ENCODE measurements around the gene PAPOLG.

Gene PAPOLG

DNA sequence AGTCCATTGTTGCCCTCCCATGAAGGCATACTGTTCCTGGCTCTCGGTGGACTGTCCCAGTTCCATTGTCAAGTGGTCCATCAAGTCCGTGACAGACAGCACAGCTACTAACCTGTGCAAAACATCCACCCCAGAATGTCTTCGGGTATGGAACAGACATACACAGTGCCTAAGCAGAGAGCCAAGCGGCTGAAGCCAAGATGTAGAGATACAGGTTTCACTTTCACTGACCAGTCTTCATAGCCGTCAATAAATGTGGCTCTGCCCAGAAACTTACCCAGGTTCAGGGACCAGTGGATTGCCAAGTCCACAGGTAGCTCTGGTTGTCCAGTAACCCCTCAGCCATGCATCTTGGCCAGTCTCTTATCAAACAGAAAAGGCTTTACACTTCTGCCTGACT is 10.7 kb upstream of the PAPOLG start:
- H3K4me1 Mint-ChIP-seq: peaks cover 10% of the 10 kb centered on the region
- DNase-seq: no peak
- no peaks in the 10 kb centered on the region for H3K36me3 Mint-ChIP-seq (ENCODE audit: low read depth)
- no peak overlapping the region for H3K27ac Mint-ChIP-seq
- H3K27me3 Mint-ChIP-seq: no peaks in the 10 kb centered on the region
- H3K9me3 Mint-ChIP-seq: no peaks in the 10 kb centered on the region
- no peak overlapping the region for H3K4me3 Mint-ChIP-seq
- ATAC-seq: no peak

DNA sequence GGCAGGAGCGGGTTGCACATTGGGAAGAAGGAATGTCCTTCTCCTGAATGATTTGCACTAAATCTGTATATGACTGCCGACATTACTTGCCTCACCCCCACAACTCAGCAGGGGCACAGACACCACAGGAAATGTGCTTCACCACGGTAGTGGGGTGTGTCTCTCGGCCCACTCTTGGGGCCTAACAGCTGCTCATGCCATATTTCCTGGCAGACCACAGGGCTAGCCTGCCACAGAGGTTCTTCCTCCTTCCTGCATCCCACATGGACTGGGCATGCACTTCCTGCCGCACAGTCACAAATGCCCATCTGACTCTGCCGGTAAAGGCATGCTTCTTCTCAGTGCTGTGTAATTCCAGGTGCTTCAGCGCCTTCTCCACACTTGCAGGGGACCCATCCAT is 10.3 kb upstream of the PAPOLG start:
- ATAC-seq: peak; percentile 68
- Mint-ChIP-seq H3K9me3 (no peaks in the 10 kb centered on the region), H3K27ac (peak overlapping the region; percentile 47), H3K27me3 (no peaks in the 10 kb centered on the region), H3K36me3 (ENCODE audit: low read depth) (no peaks in the 10 kb centered on the region), H3K4me1 (peaks cover 10% of the 10 kb centered on the region), H3K4me3 (no peak overlapping the region)
- peak; percentile 13 for DNase-seq

DNA sequence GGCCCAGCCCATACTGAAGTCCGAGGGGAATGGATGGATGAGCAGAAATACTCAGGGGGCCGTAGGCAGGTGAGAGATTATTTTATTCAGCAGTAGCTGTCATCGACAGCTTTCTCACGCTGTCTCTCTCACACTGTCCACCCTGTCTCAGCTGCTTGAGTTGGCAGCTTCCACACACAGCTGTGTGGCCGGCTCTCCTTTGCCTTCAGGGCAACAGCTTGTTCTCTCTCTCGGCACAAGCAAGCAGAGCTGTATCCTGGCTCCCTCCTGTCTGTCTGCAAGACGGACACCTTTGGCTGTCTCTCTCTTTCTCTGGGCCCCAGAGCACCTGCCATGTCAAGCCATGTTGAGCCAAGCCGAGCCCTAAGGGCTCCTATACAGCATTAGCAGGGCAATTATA is 9.8 kb upstream of the PAPOLG start:
- Mint-ChIP-seq H3K27me3 (no peaks in the 10 kb centered on the region), H3K36me3 (ENCODE audit: low read depth) (no peaks in the 10 kb centered on the region), H3K4me1 (peaks cover 10% of the 10 kb centered on the region), H3K4me3 (no peak overlapping the region), H3K27ac (no peak overlapping the region), H3K9me3 (no peaks in the 10 kb centered on the region)
- DNase-seq (no peak), ATAC-seq (no peak)

DNA sequence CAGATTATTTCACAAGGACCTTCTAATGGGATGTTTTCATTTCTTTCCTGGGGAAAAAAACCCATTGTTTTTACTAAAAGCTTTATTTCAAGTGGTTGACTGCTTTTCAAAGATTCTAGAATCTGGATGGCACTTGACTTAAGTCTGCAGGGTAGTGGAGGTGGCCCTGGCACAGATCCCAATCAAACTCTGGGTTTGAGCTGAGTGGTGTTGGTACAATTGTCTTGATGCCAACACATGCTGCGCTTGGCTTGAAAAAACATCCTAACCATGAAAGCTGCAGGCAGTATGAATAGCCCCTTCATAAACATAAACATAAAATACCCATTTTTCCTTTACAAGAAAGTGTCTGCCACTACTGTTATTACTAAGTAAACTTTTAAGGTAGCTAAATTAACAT is 3.6 kb downstream of the PAPOLG start:
- H3K9me3 Mint-ChIP-seq: no peaks in the 10 kb centered on the region
- no peak for DNase-seq

DNA sequence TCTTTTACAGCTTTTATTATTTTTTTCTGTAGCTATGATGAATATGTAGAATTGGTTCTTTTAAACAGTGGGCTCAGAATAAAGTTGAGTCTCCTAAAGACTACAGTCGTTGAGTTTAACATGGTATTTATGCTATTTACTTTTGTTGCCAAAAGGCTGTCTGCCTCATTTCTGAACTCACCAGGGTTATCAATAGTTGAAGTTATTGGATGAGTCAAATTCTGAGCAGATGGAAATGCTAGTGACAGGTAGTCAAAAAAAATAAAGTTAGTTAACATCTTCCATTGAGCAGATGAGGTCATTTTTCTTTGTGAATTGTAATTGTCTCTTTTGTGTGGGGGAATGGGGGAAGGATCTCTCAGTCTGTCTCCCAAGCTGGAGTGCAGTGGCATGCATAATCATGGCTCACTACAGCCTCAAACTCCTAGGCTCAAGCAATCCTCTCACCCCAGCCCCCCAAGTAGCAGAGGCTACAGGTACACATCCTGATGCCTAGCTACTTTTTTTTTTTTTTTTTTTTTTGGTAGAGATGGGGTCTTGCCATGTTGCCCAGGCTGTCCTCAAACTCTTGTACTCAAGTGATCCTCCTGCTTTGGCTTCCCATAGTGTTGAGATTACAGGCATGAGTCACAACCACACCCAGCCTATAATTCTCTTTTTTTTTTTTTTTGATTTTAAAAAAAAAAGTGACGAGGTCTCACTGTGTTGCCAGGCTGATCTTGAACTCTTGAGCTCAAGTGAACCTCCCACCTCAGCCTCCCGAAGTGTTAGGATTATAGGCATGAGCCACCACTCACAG is 8.9 kb downstream of the PAPOLG start:
- ATAC-seq (no peak), DNase-seq (no peak)
- Mint-ChIP-seq H3K4me3 (no peak overlapping the region), H3K4me1 (peaks cover 21% of the 10 kb centered on the region), H3K27me3 (no peaks in the 10 kb centered on the region), H3K27ac (no peak overlapping the region), H3K9me3 (no peaks in the 10 kb centered on the region), H3K36me3 (ENCODE audit: low read depth) (peaks cover 55% of the 10 kb centered on the region)

More for the DNA sequence above, 3.6 kb downstream of the PAPOLG start:
- no peaks in the 10 kb centered on the region for H3K27me3 Mint-ChIP-seq
- H3K36me3 Mint-ChIP-seq (ENCODE audit: low read depth): peaks cover 26% of the 10 kb centered on the region
- H3K4me3 Mint-ChIP-seq: no peak overlapping the region
- H3K4me1 Mint-ChIP-seq: peaks cover 38% of the 10 kb centered on the region
- H3K27ac Mint-ChIP-seq: no peak overlapping the region
- no peak for ATAC-seq

DNA sequence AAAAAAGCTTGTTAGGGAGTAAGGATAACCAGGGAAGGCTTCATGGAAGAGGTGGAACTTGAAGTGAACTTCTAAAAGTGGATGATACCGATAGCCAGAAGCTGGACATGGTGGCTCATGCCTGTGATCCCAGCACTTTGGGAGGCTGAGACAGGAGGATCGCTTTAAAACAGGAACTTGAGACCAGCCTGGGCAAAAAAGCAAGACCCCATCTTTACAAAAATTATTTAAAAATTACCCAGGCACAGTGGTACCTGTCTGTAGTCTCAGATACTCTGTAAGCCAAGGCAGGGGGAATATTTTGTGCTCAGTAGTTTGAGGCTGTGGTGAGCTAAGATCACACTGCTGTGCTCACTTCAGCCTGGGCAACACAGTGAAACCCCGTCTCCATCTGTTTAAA is 10.2 kb downstream of the PAPOLG start:
- H3K9me3 Mint-ChIP-seq: no peaks in the 10 kb centered on the region
- H3K4me1 Mint-ChIP-seq: peaks cover 12% of the 10 kb centered on the region
- no peak overlapping the region for H3K27ac Mint-ChIP-seq
- no peaks in the 10 kb centered on the region for H3K27me3 Mint-ChIP-seq
- DNase-seq: no peak
- H3K36me3 Mint-ChIP-seq (ENCODE audit: low read depth): peaks cover 53% of the 10 kb centered on the region
- no peak overlapping the region for H3K4me3 Mint-ChIP-seq
- no peak for ATAC-seq

DNA sequence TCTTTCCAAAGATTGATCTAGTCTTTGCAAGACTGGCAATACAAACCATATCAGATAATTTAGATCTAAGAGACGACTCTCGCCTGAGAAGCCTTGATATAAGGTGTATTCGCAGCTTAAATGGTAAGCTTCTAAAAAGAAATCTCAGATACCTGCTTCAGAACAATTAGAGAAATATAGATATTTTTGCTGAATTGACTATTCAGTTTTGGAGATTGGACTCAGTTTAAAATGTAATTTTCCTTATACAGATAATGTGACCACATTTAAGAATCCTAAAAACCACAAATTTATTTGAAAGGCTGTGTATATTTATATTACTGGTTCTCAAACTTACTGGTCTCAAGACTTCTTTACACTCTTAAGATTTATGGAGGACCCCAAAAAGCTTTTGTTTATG is 15.4 kb downstream of the PAPOLG start:
- Mint-ChIP-seq H3K27me3 (no peaks in the 10 kb centered on the region), H3K4me3 (no peak overlapping the region), H3K27ac (no peak overlapping the region), H3K4me1 (peaks cover 2% of the 10 kb centered on the region), H3K36me3 (ENCODE audit: low read depth) (peaks cover 51% of the 10 kb centered on the region), H3K9me3 (no peaks in the 10 kb centered on the region)
- DNase-seq (no peak), ATAC-seq (no peak)

DNA sequence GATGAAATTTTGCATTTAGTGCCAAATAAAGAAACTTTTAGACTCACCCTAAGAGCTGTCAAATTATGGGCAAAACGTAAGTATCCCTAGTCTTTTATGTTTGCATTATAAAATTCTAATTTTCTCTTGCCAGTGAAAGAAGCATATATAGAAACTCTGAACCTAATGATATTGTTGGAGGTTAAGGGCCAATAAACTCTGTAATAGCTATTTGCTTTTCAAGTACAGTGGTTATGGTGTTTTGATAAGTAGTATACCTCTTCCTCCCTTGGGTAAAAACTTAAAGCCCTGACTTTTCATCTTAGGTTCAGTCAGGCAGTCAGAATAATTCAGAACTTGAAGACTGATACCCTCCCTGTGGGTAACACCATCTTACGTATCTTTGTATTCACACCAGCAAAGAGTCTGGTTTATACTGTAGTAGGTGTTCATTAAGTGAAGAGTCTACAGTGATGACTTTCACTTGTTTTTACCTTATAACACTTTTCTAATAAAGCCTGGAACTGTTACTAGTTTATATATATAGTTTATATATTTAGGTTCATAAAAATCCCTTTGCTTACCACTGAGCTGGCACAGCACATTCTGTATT is 19.1 kb downstream of the PAPOLG start:
- ATAC-seq (no peak), DNase-seq (no peak)
- Mint-ChIP-seq H3K4me3 (no peak overlapping the region), H3K36me3 (ENCODE audit: low read depth) (peaks cover 47% of the 10 kb centered on the region), H3K9me3 (no peaks in the 10 kb centered on the region), H3K27me3 (no peaks in the 10 kb centered on the region), H3K27ac (no peak overlapping the region), H3K4me1 (no peaks in the 10 kb centered on the region)

DNA sequence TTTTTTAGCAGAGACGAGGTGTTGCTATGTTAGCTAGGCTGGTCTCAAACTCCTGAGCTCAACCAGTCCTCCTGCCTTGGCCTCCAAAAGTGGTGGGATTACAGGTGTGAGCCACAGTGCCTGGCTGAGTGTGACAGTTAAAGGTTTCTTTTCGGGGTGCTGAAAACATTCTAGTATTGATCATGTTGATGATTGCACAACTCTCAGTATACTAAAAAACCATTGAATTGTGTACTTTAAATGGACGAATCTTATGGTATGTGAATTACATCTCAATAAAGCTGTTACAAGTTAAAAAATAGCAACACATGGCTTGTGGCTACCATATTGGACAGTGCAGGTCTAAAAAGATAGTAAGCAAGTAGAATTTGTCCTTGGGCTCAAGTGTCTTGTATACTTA is 22.3 kb downstream of the PAPOLG start:
- no peaks in the 10 kb centered on the region for H3K4me1 Mint-ChIP-seq
- H3K4me3 Mint-ChIP-seq: no peak overlapping the region
- no peak for ATAC-seq
- H3K9me3 Mint-ChIP-seq: no peaks in the 10 kb centered on the region
- DNase-seq: no peak
- no peaks in the 10 kb centered on the region for H3K27me3 Mint-ChIP-seq
- H3K27ac Mint-ChIP-seq: no peak overlapping the region
- H3K36me3 Mint-ChIP-seq (ENCODE audit: low read depth): peaks cover 45% of the 10 kb centered on the region

DNA sequence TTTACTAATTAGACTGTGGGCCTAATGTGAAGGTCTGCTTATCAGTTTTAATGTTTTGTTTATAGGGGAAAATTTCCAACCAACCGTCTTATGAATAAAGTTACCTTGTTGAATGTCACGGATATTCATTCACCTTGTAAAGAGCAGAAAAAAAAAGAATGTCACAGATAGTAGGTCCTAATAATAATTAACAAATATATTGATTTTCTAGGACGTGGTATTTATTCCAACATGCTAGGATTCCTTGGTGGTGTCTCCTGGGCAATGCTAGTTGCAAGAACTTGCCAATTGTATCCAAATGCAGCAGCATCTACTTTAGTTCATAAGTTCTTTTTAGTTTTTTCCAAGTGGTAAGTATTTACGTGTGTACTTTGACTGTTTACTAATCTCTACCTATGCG is 23.4 kb downstream of the PAPOLG start:
- Mint-ChIP-seq H3K36me3 (ENCODE audit: low read depth) (peaks cover 47% of the 10 kb centered on the region), H3K9me3 (no peaks in the 10 kb centered on the region), H3K27ac (no peak overlapping the region)

DNA sequence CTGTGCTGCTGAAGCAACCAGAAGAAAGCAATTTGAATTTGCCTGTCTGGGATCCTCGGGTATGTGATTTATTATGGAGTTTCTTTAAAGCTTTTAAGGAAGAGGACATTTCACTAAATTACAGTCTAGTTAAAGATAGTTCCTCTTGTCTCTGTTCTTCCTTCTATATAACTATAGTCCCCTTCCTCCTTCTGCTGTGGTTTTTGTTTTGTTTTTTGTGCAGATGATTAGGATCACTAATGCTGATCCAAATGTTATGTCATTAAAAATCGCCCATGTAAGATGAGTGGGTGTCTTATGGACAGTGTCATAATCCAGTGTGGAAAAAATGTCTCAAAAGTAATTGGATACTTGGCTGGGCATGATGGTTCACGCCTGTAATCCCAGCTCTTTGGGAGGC is 24.7 kb downstream of the PAPOLG start:
- peaks cover 43% of the 10 kb centered on the region for H3K36me3 Mint-ChIP-seq (ENCODE audit: low read depth)
- H3K27me3 Mint-ChIP-seq: no peaks in the 10 kb centered on the region
- H3K9me3 Mint-ChIP-seq: no peaks in the 10 kb centered on the region
- peak overlapping the region; percentile 15 for H3K27ac Mint-ChIP-seq
- no peak for DNase-seq
- no peak for ATAC-seq
- H3K4me1 Mint-ChIP-seq: no peaks in the 10 kb centered on the region
- no peak overlapping the region for H3K4me3 Mint-ChIP-seq

More for the DNA sequence above, 23.4 kb downstream of the PAPOLG start:
- no peaks in the 10 kb centered on the region for H3K27me3 Mint-ChIP-seq
- ATAC-seq: no peak
- no peak overlapping the region for H3K4me3 Mint-ChIP-seq
- no peaks in the 10 kb centered on the region for H3K4me1 Mint-ChIP-seq
- DNase-seq: no peak

DNA sequence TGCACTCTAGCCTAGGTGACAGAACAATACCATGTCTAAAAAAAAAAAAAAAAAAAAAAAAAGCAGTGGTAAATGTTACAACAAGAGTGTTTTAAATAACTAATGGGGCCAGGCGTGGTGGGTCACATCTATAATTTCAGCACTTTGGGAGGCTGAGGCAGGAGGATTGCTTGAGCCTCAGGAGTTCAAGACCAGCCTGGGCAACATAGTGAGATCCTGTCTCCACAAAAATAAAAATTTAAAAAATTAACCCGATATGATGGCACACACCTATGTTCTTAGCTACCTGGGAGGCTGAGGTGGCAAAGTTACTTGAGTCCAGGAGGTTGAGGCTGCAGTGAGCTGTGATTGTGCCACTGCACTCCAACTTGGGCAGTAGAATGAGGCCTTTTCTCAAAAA is 37.1 kb downstream of the PAPOLG start:
- H3K27ac Mint-ChIP-seq: no peak overlapping the region
- no peak for DNase-seq
- no peak overlapping the region for H3K4me3 Mint-ChIP-seq
- no peaks in the 10 kb centered on the region for H3K27me3 Mint-ChIP-seq
- H3K36me3 Mint-ChIP-seq (ENCODE audit: low read depth): peaks cover 54% of the 10 kb centered on the region
- no peak for ATAC-seq
- H3K9me3 Mint-ChIP-seq: no peaks in the 10 kb centered on the region
- peaks cover 21% of the 10 kb centered on the region for H3K4me1 Mint-ChIP-seq

DNA sequence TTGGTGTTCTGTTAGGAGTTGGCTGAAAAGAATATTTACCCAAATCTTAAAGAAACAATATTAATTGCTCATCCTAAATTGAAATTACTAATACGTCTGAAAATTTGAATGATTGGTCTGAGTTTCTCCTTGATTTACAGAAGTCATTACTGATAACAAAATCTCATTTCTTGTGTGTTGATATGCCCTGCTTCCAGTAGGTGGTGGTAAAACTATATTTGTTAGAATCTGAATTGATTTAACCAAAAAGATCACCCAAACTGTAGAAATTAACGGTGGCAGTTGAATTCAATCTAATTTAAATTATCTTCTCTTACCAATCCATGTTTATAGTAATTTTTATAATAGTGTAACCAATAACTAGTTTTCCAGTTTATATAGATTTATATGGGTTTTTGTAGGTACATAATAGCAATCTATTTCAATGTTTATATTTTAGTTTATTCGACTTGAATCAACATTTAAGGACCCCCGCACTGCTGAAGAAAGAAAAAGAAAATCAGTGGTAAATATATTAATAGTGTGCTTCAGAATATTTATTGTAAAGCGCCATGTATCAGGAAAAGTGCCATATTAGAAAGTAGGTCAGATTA is 38.3 kb downstream of the PAPOLG start:
- H3K4me3 Mint-ChIP-seq: no peak overlapping the region
- peaks cover 50% of the 10 kb centered on the region for H3K36me3 Mint-ChIP-seq (ENCODE audit: low read depth)
- ATAC-seq (no peak), DNase-seq (no peak)
- H3K27ac Mint-ChIP-seq: no peak overlapping the region
- no peaks in the 10 kb centered on the region for H3K27me3 Mint-ChIP-seq
- H3K9me3 Mint-ChIP-seq: no peaks in the 10 kb centered on the region
- H3K4me1 Mint-ChIP-seq: peaks cover 21% of the 10 kb centered on the region

DNA sequence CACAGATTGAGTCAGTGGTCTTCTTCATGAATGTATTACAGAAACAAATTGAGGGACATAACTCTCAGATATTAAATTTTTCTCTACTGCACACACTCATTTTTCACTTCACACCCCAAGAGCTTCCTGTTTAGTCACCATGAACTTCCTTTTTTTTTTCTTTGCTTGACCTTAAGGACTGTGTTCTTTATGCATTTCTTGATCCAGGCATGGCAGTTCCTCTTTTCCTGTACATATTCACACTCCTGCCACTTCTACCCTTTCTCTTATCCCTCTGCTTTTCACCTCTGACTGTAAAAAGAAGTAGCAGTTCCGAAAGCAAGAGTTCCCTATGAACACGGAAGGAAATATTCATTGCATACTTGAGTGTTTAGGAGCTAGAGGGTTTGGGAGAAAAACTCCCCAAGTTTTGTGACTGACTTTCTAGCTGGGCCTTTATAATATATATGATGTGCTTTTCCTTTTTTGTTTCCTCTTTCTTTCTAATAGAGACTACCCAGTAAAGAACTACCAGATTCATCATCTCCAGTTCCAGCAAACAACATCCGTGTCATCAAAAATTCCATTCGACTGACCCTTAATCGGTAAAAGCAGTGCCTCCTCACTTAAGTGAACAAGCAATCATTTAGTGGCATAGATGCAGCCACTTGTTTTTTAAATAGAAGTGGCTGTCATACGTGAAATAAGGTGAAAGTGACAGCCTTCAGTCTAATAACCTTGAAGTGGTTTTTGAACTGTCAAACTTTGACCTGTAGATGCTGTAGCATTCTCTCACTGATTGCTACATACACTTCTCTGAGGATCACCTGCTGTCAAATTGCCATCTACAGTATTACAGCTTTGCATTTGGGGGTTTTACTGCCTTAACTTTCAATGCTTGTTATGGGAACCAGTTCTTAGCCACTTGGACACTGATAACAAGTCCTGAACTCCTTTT is 40.8 kb downstream of the PAPOLG start:
- H3K36me3 Mint-ChIP-seq (ENCODE audit: low read depth): peaks cover 47% of the 10 kb centered on the region
- no peak for DNase-seq
- ATAC-seq: peak; percentile 85
- peaks cover 21% of the 10 kb centered on the region for H3K4me1 Mint-ChIP-seq
- H3K4me3 Mint-ChIP-seq: peak overlapping the region; percentile 7
- H3K27me3 Mint-ChIP-seq: no peaks in the 10 kb centered on the region
- H3K27ac Mint-ChIP-seq: peak overlapping the region; percentile 75
- H3K9me3 Mint-ChIP-seq: no peaks in the 10 kb centered on the region

All from activated naive CD8-positive, alpha-beta T cell treated with anti-CD3 and anti-CD28 coated beads, Interleukin-2, amount 50 U/mL, for 24 hours (primary cell).